ENCODE data around the gene NTF3. TPM values are rescaled to one million over a fixed set of nuclear protein-coding genes. Genes with fewer than 3 reads are reported as not detected.

Gene NTF3
- polyA plus RNA-seq, 1 of the 3 experiments (the other 2 are of a cell fraction), result not detected

DNA sequence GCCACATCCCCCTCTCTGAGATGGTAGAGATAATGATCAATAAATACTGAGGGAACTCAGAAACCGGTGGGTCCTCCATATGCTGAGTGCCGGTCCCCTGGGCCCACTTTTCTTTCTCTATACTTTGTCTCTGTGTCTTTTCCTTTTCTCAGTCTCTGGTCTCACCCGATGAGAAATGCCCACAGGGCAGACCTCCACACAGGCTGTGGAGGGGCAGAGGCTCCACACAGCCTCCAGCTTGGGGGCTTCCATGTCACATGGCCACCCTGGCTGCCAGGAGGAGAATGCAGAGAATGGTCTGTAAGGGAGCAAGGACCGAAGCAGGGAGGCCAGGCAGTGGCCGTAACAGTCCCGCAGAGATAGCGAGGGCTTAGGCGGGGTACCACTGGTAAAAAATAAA is 105.9 kb downstream of the NTF3 start:
- TF ChIP-seq GATA2 (CRISPR knock-in tag; IDR thresholded peaks at IDR 0.05) (no peak), SIN3A (IDR thresholded peaks at IDR 0.05; ENCODE audit: borderline replicate concordance, low read depth, low read length) (no peak)
- TF ChIP-seq, protein P1, sequence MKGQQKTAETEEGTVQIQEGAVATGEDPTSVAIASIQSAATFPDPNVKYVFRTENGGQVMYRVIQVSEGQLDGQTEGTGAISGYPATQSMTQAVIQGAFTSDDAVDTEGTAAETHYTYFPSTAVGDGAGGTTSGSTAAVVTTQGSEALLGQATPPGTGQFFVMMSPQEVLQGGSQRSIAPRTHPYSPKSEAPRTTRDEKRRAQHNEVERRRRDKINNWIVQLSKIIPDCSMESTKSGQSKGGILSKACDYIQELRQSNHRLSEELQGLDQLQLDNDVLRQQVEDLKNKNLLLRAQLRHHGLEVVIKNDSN (IDR thresholded peaks at IDR 0.05; ENCODE audit: borderline replicate concordance, low read depth), result no peak
- no peak overlapping the region for H3K4me3 ChIP-seq (ENCODE audit: low read depth in 2 of 2, low read length in 1 of 2)
- WGBS (ENCODE audit: low lambda C conversion rate), result 8% methylated on average over 8 of the region's 8 CpGs
- DNase-seq, result no peak
- peaks cover 32% of the 10 kb centered on the region for H3K27me3 ChIP-seq (ENCODE audit: insufficient read depth)
- no peak overlapping the region for H3K4me2 ChIP-seq
- no peak overlapping the region for H3K27ac ChIP-seq (ENCODE audit: low read depth in 2 of 2, low read length in 1 of 2)
- no peaks in the 10 kb centered on the region for H3K79me2 ChIP-seq (ENCODE audit: insufficient read depth)
- ChIA-PET CTCF (no interaction called here), POLR2A (no interaction called here)
- no peaks in the 10 kb centered on the region for H4K20me1 ChIP-seq (ENCODE audit: insufficient read depth)
- peaks cover 2% of the 10 kb centered on the region; the same call in 1 of the 2 replicates for H3K9me2 ChIP-seq
- no peaks in the 10 kb centered on the region for H3K36me3 ChIP-seq (replicated peaks in 1 of 2; ENCODE audit: control insufficient read depth in 1 of 2, insufficient read depth in 2 of 2, low read length in 1 of 2)
- H3K9me3 ChIP-seq, result no peaks in the 10 kb centered on the region
- no peak overlapping the region for H2AFZ ChIP-seq (ENCODE audit: low read depth)
- H3K4me1 ChIP-seq (ENCODE audit: control insufficient read depth in 1 of 2, insufficient read depth in 2 of 2, low read depth in 1 of 2, low read length in 1 of 2), result no peaks in the 10 kb centered on the region
- no peak overlapping the region for H3K9ac ChIP-seq
- no peaks in the 10 kb centered on the region for H3F3A ChIP-seq (replicated peaks; ENCODE audit: insufficient read depth)
